Left ventricle myocardium inferior (tissue), 1 donor: ENCODE results near the gene GABRA4. TPM values are rescaled to one million over a fixed set of nuclear protein-coding genes. Genes with fewer than 3 reads are reported as not detected.

Experiments used
- DNase-seq: peaks from one replicate; pipeline ENCODE4 v3.0.0-alpha.2; 2020
- H3K27ac ChIP-seq: fragments of 200-600 bp; replicated peaks from 2 replicates; pipeline ENCODE4 v1.8.0; 2021
- H3K27me3 ChIP-seq: fragments of 200-600 bp; 2 replicates; pipeline ENCODE4 v1.8.0; 2021; ENCODE audit warnings: low read depth
- H3K36me3 ChIP-seq: fragments of 200-600 bp; 2 replicates; pipeline ENCODE4 v1.8.0; 2021
- H3K4me1 ChIP-seq: fragments of 200-600 bp; 2 replicates; pipeline ENCODE4 v1.8.0; 2021
- H3K4me3 ChIP-seq: fragments of 200-600 bp; 2 replicates; pipeline ENCODE4 v1.8.0; 2021; ENCODE audit warnings: mild to moderate bottlenecking, moderate library complexity
- H3K9me3 ChIP-seq: fragments of 200-600 bp; replicated peaks from 2 replicates; pipeline ENCODE4 v1.8.0; 2021
- intact Hi-C: fragments of 100-400 bp; cut with micrococcal nuclease; formaldehyde crosslinking; loops from one replicate; pipeline ENCODE4 v1.11.0; 2022
- total RNA-seq: library from RNA; stranded (reverse); fragmentation: NEBNext Ultra II Directional; extraction: Animal tissue kit (Norgen Biotek cat#: 25700); gene quantifications from one replicate; pipeline ENCODE4 v1.2.1, GENCODE V29; 2021
- TF ChIP-seq, protein P1 (sequence below): fragments of 200-600 bp; IDR thresholded peaks from 2 replicates; pipeline ENCODE4 v1.8.0; 2021; ENCODE audit warnings: antibody characterized with exemption, mild to moderate bottlenecking, borderline replicate concordance
- donor health status: DM: no; HTN: yes; CAD: no; lungs with severe emphysema.

Gene GABRA4
- total RNA-seq, 1 donor from 2014 or later, result 33.7 TPM

DNA sequence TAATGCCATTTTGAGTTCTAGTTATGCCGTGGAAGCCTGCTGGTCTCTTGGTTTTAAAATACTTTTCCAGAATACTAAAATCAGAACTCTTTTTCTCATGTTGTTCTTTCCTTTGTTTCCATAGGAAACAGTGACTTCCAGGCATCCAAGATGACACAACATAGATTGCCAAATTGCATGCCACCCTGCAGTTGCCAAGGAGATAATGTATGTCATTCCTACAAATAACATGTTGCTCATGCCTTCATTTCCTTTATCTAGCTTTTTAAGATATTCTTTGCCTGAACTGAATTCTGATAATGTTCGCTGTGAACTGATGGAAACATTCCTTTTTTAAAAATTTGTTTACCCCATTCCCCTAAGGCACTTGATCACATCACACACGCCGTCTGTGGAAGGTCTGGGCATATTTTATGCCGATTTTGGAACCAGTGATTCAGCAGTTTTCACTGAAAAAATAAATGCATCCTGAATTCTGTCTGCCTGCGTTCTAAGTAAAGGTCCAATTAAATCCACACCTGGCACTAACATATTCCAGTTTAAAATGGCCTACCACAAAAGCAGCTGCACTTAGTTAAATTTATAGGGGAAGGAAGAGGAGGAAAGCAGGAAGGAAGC is 46.4 kb downstream of the GABRA4 start:
- TF ChIP-seq, protein P1, sequence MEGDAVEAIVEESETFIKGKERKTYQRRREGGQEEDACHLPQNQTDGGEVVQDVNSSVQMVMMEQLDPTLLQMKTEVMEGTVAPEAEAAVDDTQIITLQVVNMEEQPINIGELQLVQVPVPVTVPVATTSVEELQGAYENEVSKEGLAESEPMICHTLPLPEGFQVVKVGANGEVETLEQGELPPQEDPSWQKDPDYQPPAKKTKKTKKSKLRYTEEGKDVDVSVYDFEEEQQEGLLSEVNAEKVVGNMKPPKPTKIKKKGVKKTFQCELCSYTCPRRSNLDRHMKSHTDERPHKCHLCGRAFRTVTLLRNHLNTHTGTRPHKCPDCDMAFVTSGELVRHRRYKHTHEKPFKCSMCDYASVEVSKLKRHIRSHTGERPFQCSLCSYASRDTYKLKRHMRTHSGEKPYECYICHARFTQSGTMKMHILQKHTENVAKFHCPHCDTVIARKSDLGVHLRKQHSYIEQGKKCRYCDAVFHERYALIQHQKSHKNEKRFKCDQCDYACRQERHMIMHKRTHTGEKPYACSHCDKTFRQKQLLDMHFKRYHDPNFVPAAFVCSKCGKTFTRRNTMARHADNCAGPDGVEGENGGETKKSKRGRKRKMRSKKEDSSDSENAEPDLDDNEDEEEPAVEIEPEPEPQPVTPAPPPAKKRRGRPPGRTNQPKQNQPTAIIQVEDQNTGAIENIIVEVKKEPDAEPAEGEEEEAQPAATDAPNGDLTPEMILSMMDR, result no peak
- peak overlapping the region; percentile 44 for H3K27ac ChIP-seq
- intact Hi-C loops, result no loop called here
- H3K9me3 ChIP-seq, result no peaks in the 10 kb centered on the region
- no peaks in the 10 kb centered on the region for H3K27me3 ChIP-seq
- H3K36me3 ChIP-seq, result no peaks in the 10 kb centered on the region
- DNase-seq, result no peak
- no peak overlapping the region for H3K4me3 ChIP-seq
- peaks cover 34% of the 10 kb centered on the region for H3K4me1 ChIP-seq

DNA sequence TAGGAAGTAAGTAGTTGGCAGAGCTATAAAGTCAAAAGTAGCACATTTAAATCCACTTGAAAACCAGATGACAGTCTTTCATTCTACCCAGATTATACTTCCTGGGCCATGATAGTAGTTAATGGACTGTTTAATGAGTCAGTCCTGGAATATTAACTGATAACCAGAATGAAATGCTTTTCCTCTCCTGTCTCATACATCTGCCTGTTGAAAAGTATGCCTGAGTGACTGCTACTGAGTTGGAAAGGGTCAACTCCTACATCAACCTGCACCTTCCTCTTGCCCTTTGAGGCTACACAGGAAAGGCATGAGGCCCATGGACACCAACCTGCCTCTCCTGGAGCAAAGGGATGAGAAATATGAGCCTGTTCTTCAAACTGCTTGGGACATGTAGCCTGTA is 48.3 kb downstream of the GABRA4 start:
- Histone ChIP-seq H3K9me3 (no peaks in the 10 kb centered on the region), H3K36me3 (no peaks in the 10 kb centered on the region), H3K27ac (no peak overlapping the region), H3K27me3 (no peaks in the 10 kb centered on the region), H3K4me3 (no peak overlapping the region), H3K4me1 (peaks cover 31% of the 10 kb centered on the region)
- intact Hi-C loops, result no loop called here
- TF ChIP-seq, protein P1, result no peak
- no peak for DNase-seq

DNA sequence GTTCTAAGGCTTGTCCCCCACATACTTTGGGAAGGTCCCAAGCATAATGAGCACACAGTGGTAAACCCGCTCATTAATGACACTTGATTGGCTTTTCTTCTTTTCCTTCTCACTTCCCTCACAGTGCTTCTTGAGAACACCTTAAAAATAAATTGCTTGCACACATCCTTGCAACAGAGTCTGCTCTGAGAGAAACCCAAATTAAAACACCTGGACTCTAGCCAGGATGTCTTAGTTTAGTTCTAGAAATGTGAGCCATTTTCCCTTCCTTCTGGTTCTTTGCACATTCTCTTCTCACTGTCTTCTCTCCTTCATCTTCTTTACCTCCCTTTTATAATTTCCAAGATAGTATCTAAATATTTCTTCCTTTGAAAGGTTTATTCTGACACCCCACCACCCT is 49.0 kb downstream of the GABRA4 start:
- no peaks in the 10 kb centered on the region for H3K9me3 ChIP-seq
- intact Hi-C loops, result no loop called here
- no peak overlapping the region for H3K4me3 ChIP-seq
- H3K27ac ChIP-seq, result no peak overlapping the region
- H3K36me3 ChIP-seq, result no peaks in the 10 kb centered on the region
- no peaks in the 10 kb centered on the region for H3K27me3 ChIP-seq
- TF ChIP-seq, protein P1, result no peak
- H3K4me1 ChIP-seq, result peaks cover 28% of the 10 kb centered on the region
- DNase-seq, result no peak

DNA sequence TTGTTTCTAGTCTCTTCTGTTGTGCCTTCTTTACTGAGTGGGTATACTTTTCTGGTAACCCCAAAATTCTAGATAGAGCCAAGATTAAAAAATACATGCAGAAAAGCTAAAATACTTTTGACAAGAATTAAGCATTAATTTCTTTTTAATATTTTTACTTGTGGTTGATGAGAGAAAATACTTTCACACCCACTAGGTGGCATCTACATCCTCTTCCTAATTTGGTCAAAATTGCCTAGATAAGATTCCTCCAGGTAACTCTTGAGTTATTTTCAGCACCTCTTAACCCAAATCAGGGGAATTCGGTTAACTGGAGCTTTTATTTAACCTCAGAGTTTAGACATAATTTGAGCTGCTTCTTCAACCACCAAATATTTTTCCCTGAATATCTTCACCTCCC is 55.9 kb downstream of the GABRA4 start:
- Histone ChIP-seq H3K4me3 (no peak overlapping the region), H3K36me3 (no peaks in the 10 kb centered on the region), H3K27ac (no peak overlapping the region), H3K27me3 (no peaks in the 10 kb centered on the region), H3K9me3 (no peaks in the 10 kb centered on the region), H3K4me1 (no peaks in the 10 kb centered on the region)
- no peak for DNase-seq
- intact Hi-C loops, result no loop called here
- TF ChIP-seq, protein P1, result no peak

DNA sequence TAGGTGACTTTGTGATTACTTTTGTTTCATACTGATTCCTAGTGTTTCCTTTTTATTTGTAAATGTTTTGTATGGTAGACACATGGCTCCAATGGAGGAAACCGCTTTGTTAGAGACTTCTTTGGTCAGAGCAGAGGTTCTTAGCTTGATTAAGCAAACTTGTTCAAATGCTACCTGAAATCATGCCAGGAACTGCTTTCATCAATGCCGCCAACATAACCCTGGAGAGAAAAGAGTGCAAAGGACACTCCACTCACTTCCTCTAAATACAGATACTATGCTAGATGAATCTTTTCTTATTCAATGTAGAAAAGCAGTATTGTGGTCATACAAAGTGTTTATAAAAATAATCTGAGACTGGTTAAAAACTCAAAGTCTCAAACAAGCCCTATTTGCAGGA is 58.7 kb downstream of the GABRA4 start:
- H3K9me3 ChIP-seq, result no peaks in the 10 kb centered on the region
- no peaks in the 10 kb centered on the region for H3K36me3 ChIP-seq
- H3K27ac ChIP-seq, result no peak overlapping the region
- no peak overlapping the region for H3K4me3 ChIP-seq
- no peak for DNase-seq
- TF ChIP-seq, protein P1, result no peak
- H3K27me3 ChIP-seq, result no peaks in the 10 kb centered on the region
- intact Hi-C loops, result no loop called here
- no peaks in the 10 kb centered on the region for H3K4me1 ChIP-seq
